Measurements from ENCODE around the gene DAW1. TPM values are rescaled to one million over a fixed set of nuclear protein-coding genes. Genes with fewer than 3 reads are reported as not detected.
"Not testable (repeated sequence)": the region's sequence is repeated elsewhere in the genome, so short reads cannot be mapped to it uniquely, and the experiment has no call there.

Gene DAW1
- total and polyA plus RNA-seq, 4 donors: 3.3 to 18.7 (median 9.9) TPM

DNA sequence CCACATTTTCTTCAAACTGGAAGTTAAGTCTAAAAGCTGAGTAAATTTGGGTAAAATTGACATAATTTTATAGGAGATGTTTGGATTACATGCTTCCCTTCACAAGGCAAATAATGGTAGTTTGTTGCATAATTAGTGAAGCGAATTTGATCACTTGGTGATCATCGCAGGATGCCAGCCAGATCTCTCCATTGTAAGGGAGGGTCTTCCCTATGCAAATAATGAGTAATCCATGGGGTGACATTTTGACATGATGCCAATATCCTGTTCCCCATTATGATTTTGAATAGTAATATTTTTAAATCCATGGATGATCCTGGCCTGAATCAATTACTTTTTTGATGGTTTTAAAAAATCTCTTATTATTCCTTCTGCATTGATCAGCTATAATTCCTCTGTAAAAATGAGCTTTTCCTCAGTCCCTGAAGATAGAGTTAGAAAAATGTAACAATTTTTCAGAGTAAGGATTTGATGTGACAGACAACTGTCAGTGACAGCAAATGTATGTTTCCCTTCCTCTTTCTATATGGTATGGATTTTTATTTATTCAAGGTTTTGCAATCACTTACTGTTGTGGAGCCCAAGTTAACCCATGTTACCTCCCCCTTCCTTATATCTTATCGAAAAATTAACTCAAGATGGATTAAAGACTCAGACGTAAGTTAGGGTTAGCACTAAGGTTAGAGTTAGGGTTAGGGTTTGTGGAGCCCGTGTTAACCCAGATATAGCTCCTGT, 36.3 kb upstream of the DAW1 start:
- TF ChIP-seq, protein P1, sequence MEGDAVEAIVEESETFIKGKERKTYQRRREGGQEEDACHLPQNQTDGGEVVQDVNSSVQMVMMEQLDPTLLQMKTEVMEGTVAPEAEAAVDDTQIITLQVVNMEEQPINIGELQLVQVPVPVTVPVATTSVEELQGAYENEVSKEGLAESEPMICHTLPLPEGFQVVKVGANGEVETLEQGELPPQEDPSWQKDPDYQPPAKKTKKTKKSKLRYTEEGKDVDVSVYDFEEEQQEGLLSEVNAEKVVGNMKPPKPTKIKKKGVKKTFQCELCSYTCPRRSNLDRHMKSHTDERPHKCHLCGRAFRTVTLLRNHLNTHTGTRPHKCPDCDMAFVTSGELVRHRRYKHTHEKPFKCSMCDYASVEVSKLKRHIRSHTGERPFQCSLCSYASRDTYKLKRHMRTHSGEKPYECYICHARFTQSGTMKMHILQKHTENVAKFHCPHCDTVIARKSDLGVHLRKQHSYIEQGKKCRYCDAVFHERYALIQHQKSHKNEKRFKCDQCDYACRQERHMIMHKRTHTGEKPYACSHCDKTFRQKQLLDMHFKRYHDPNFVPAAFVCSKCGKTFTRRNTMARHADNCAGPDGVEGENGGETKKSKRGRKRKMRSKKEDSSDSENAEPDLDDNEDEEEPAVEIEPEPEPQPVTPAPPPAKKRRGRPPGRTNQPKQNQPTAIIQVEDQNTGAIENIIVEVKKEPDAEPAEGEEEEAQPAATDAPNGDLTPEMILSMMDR (IDR thresholded peaks at IDR 0.05; ENCODE audit: control extremely low read depth, extremely low read depth): no peak
- Histone ChIP-seq H3K27me3 (ENCODE audit: control insufficient read depth in 3 of 3, insufficient read depth in 3 of 3, low read length in 2 of 3) (no peaks in the 10 kb centered on the region), H3K36me3 (ENCODE audit: control insufficient read depth in 4 of 4, insufficient read depth in 4 of 4, low read length in 4 of 4) (no peaks in the 10 kb centered on the region), H3K4me3 (no peak overlapping the region), H3K9ac (ENCODE audit: insufficient read depth in 1 of 2, low read length in 2 of 2) (no peak overlapping the region), H3K9me3 (ENCODE audit: control insufficient read depth in 4 of 4, insufficient read depth in 3 of 4, low read length in 3 of 4) (no peaks in the 10 kb centered on the region), H3K4me1 (ENCODE audit: control insufficient read depth in 5 of 5, insufficient read depth in 5 of 5, low read length in 5 of 5) (peaks cover 0 to 3% (median 0%) of the 10 kb centered on the region in 5 donors), H3K27ac (ENCODE audit: low read depth in 1 of 2, low read length in 1 of 2) (no peak overlapping the region)
- WGBS, 2 donors: 79 to 80% methylated on average over 5 of the region's 5 CpGs
- ATAC-seq (ENCODE audit: insufficient read depth, low FRiP score) (no peak), DNase-seq (no peak)

DNA sequence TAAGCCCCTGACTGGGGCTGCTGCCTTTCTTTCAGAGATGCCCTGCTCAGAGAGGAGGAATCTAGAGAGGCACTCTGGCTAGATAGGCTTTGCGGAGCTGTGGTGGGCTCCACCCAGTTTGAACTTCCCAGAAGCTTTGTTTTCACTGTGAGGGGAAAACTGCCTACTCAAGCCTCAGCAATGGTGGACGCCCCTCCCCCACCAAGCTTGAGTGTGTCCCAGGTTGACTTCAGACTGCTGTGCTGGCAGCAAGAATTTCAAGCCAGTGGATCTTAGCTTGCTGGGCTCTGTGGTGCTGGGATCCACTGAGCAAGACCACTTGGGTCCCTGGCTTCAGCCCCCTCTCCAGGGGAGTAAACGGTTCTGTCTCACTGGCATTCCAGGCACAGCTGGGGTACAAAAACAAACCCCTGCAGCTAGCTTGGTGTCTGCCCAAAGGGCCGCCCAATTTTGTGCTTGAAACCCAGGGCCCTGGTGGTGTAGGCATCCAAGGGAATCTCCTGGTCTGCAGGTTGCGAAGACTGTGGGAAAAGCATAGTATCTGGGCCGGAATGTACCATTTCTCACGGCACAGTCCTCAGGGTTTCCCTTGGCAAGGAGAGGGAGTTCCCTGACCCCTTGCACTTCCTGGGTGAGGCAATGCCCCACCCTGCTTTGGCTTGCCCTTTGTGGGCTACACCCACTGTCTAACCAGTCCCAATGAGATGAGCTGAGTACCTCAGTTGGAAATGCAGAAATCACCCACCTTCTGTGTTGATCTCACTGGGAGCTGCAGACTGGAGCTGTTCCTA, 31.9 kb upstream of the DAW1 start:
- not testable (repeated sequence) for H3K27me3 ChIP-seq (ENCODE audit: control insufficient read depth in 3 of 3, insufficient read depth in 3 of 3, low read length in 2 of 3); H3K36me3 ChIP-seq (ENCODE audit: control insufficient read depth in 4 of 4, insufficient read depth in 4 of 4, low read length in 4 of 4); H3K27ac ChIP-seq (ENCODE audit: low read depth in 1 of 2, low read length in 1 of 2); H3K4me1 ChIP-seq (ENCODE audit: control insufficient read depth in 5 of 5, insufficient read depth in 5 of 5, low read length in 5 of 5); H3K9me3 ChIP-seq (ENCODE audit: control insufficient read depth in 4 of 4, insufficient read depth in 3 of 4, low read length in 3 of 4); ATAC-seq (ENCODE audit: insufficient read depth, low FRiP score); H3K9ac ChIP-seq (ENCODE audit: insufficient read depth in 1 of 2, low read length in 2 of 2); DNase-seq; H3K4me3 ChIP-seq
- 58 to 68% methylated on average over 7 of the region's 7 CpGs for WGBS, 2 donors

DNA sequence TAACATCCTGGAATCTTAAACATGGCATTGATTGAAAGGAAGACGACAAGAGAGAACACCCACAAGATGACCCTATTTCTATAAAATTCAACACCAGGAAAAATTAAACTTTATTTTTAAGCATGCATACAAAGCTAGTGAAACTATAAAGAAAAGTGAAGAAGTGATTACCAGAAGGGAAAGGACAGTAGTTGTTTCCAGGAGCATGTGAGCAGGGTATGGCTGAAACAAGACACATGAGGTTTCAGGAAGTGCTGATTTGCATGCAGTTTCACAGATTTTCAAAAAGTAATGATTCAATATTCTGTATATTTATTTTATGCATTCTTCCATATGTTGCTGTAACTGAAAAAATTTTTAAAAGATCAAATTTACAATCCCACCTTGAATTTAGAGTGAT, 24.6 kb upstream of the DAW1 start:
- no peaks in the 10 kb centered on the region for H3K4me1 ChIP-seq (ENCODE audit: control insufficient read depth in 5 of 5, insufficient read depth in 5 of 5, low read length in 5 of 5)

DNA sequence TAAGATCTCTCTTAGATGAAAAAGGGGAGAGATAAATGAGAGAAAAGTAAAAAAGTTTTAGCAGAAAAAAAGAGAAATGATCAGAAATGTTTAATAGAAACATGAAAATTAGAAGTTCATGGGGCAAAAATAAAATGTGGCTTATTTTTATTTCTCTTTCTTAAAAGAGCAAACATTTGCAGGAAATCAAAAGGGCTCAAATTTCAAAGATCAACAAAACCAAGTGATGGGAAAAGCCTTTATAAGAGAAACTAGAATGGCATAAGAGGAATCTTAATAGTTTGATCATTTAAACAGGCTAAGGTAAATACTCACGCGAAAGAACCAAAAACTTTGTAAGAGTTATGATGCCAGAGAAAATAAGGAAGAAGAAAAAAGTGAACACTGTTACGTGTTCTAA, 23.3 kb upstream of the DAW1 start:
- DNase-seq: peak in 1 of 3 donors; percentile 18
- no peaks in the 10 kb centered on the region for H3K4me1 ChIP-seq (ENCODE audit: control insufficient read depth in 5 of 5, insufficient read depth in 5 of 5, low read length in 5 of 5)
- H3K27me3 ChIP-seq (ENCODE audit: control insufficient read depth in 3 of 3, insufficient read depth in 3 of 3, low read length in 2 of 3): no peaks in the 10 kb centered on the region
- no peak overlapping the region for H3K4me3 ChIP-seq
- no peaks in the 10 kb centered on the region for H3K36me3 ChIP-seq (ENCODE audit: control insufficient read depth in 4 of 4, insufficient read depth in 4 of 4, low read length in 4 of 4)
- no peak overlapping the region for H3K9ac ChIP-seq (ENCODE audit: insufficient read depth in 1 of 2, low read length in 2 of 2)
- TF ChIP-seq, protein P1 (IDR thresholded peaks at IDR 0.05; ENCODE audit: control extremely low read depth, extremely low read depth): no peak
- no peak overlapping the region for H3K27ac ChIP-seq (ENCODE audit: low read depth in 1 of 2, low read length in 1 of 2)
- 33 to 41% methylated on average over 3 of the region's 3 CpGs for WGBS, 2 donors
- no peak for ATAC-seq (ENCODE audit: insufficient read depth, low FRiP score)
- no peaks in the 10 kb centered on the region for H3K9me3 ChIP-seq (ENCODE audit: control insufficient read depth in 4 of 4, insufficient read depth in 3 of 4, low read length in 3 of 4)

More for the DNA sequence above, 24.6 kb upstream of the DAW1 start:
- WGBS, 2 donors: 71 to 85% methylated on average over 1 of the region's 1 CpG
- no peak for ATAC-seq (ENCODE audit: insufficient read depth, low FRiP score)
- Histone ChIP-seq H3K36me3 (ENCODE audit: control insufficient read depth in 4 of 4, insufficient read depth in 4 of 4, low read length in 4 of 4) (no peaks in the 10 kb centered on the region), H3K4me3 (no peak overlapping the region), H3K9me3 (ENCODE audit: control insufficient read depth in 4 of 4, insufficient read depth in 3 of 4, low read length in 3 of 4) (no peaks in the 10 kb centered on the region), H3K27ac (ENCODE audit: low read depth in 1 of 2, low read length in 1 of 2) (no peak overlapping the region), H3K27me3 (ENCODE audit: control insufficient read depth in 3 of 3, insufficient read depth in 3 of 3, low read length in 2 of 3) (no peaks in the 10 kb centered on the region), H3K9ac (ENCODE audit: insufficient read depth in 1 of 2, low read length in 2 of 2) (no peak overlapping the region)
- TF ChIP-seq, protein P1 (IDR thresholded peaks at IDR 0.05; ENCODE audit: control extremely low read depth, extremely low read depth): no peak
- no peak for DNase-seq
